Peyer's patch (tissue), 4 donors: Measurements from ENCODE around the gene PLEKHG4.

ENCODE experiments used
- POLR2A ChIP-seq, 2 donors: fragments of 450-650 bp; IDR thresholded peaks; one replicate each; pipeline ENCODE4 v1.5.1; 2017; ENCODE audit warnings: antibody characterized with exemption in 2 of 2, mild to moderate bottlenecking in 2 of 2, moderate library complexity in 2 of 2
- TF ChIP-seq, protein P1 (sequence below), 6 experiments: fragments of 450-650 bp in 4 of 6; fragments of 200-600 bp in 2 of 6; sonication (generic) in 1 of 6; IDR thresholded peaks; one replicate each; pipeline ENCODE4 v1.5.1; 2017 to 2019; ENCODE audit warnings: antibody characterized with exemption in 6 of 6, mild to moderate bottlenecking in 3 of 6, moderate library complexity in 1 of 6

GRCh38 chr16:67258161-67258835, 21.0 kb upstream of the PLEKHG4 start:
- TF ChIP-seq, protein P1, sequence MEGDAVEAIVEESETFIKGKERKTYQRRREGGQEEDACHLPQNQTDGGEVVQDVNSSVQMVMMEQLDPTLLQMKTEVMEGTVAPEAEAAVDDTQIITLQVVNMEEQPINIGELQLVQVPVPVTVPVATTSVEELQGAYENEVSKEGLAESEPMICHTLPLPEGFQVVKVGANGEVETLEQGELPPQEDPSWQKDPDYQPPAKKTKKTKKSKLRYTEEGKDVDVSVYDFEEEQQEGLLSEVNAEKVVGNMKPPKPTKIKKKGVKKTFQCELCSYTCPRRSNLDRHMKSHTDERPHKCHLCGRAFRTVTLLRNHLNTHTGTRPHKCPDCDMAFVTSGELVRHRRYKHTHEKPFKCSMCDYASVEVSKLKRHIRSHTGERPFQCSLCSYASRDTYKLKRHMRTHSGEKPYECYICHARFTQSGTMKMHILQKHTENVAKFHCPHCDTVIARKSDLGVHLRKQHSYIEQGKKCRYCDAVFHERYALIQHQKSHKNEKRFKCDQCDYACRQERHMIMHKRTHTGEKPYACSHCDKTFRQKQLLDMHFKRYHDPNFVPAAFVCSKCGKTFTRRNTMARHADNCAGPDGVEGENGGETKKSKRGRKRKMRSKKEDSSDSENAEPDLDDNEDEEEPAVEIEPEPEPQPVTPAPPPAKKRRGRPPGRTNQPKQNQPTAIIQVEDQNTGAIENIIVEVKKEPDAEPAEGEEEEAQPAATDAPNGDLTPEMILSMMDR (IDR thresholded peaks at IDR 0.05) = no peak
- TF ChIP-seq POLR2A (IDR thresholded peaks at IDR 0.05) = no peak
